ENCODE measurements around the gene GLO1.

Gene GLO1

GRCh38 chr6:38638941-38639497 lies 63.9 kb downstream of the GLO1 start:
- peaks cover 5% of the 10 kb centered on the region for H3K36me3 Mint-ChIP-seq (ENCODE audit: low read depth)
- no peaks in the 10 kb centered on the region for H3K9me3 Mint-ChIP-seq
- peaks cover 34% of the 10 kb centered on the region for H3K4me1 Mint-ChIP-seq (ENCODE audit: low read depth)
- no peaks in the 10 kb centered on the region for H3K27me3 Mint-ChIP-seq (ENCODE audit: low read depth)
- peak overlapping the region; percentile 89 for H3K4me3 Mint-ChIP-seq
- peak; percentile 52 for DNase-seq (ENCODE audit: low spot score)
- H3K27ac Mint-ChIP-seq: peak overlapping the region; percentile 81

GRCh38 chr6:38637756-38638155 lies 65.2 kb downstream of the GLO1 start:
- H3K36me3 Mint-ChIP-seq (ENCODE audit: low read depth): peaks cover 5% of the 10 kb centered on the region
- H3K27me3 Mint-ChIP-seq (ENCODE audit: low read depth): no peaks in the 10 kb centered on the region
- H3K4me3 Mint-ChIP-seq: no peak overlapping the region
- H3K27ac Mint-ChIP-seq: no peak overlapping the region
- peaks cover 34% of the 10 kb centered on the region for H3K4me1 Mint-ChIP-seq (ENCODE audit: low read depth)
- no peak for DNase-seq (ENCODE audit: low spot score)
- H3K9me3 Mint-ChIP-seq: no peaks in the 10 kb centered on the region

- DNase-seq (ENCODE audit: low spot score): no peak
Measured at GRCh38 chr6:38636027-38636426, 66.9 kb downstream of the GLO1 start.

GRCh38 chr6:38634518-38634917 lies 68.4 kb downstream of the GLO1 start:
- no peaks in the 10 kb centered on the region for H3K27me3 Mint-ChIP-seq (ENCODE audit: low read depth)
- no peak overlapping the region for H3K27ac Mint-ChIP-seq
- DNase-seq (ENCODE audit: low spot score): no peak
- no peaks in the 10 kb centered on the region for H3K36me3 Mint-ChIP-seq (ENCODE audit: low read depth)
- no peak overlapping the region for H3K4me3 Mint-ChIP-seq
- peaks cover 4% of the 10 kb centered on the region for H3K9me3 Mint-ChIP-seq
- H3K4me1 Mint-ChIP-seq (ENCODE audit: low read depth): peaks cover 28% of the 10 kb centered on the region

More at GRCh38 chr6:38636027-38636426, 66.9 kb downstream of the GLO1 start:
- no peaks in the 10 kb centered on the region for H3K36me3 Mint-ChIP-seq (ENCODE audit: low read depth)
- no peaks in the 10 kb centered on the region for H3K27me3 Mint-ChIP-seq (ENCODE audit: low read depth)
- H3K4me1 Mint-ChIP-seq (ENCODE audit: low read depth): peaks cover 32% of the 10 kb centered on the region
- H3K9me3 Mint-ChIP-seq: peaks cover 4% of the 10 kb centered on the region
- H3K27ac Mint-ChIP-seq: no peak overlapping the region
- H3K4me3 Mint-ChIP-seq: no peak overlapping the region

GRCh38 chr6:38632490-38632889 lies 70.5 kb downstream of the GLO1 start:
- no peaks in the 10 kb centered on the region for H3K27me3 Mint-ChIP-seq (ENCODE audit: low read depth)
- H3K9me3 Mint-ChIP-seq: peaks cover 4% of the 10 kb centered on the region
- H3K27ac Mint-ChIP-seq: no peak overlapping the region
- DNase-seq (ENCODE audit: low spot score): no peak
- no peaks in the 10 kb centered on the region for H3K36me3 Mint-ChIP-seq (ENCODE audit: low read depth)
- no peak overlapping the region for H3K4me3 Mint-ChIP-seq
- peaks cover 16% of the 10 kb centered on the region for H3K4me1 Mint-ChIP-seq (ENCODE audit: low read depth)

GRCh38 chr6:38631186-38631783 lies 71.7 kb downstream of the GLO1 start:
- H3K9me3 Mint-ChIP-seq: peaks cover 4% of the 10 kb centered on the region
- H3K27ac Mint-ChIP-seq: no peak overlapping the region
- no peak overlapping the region for H3K4me3 Mint-ChIP-seq
- DNase-seq (ENCODE audit: low spot score): no peak
- no peaks in the 10 kb centered on the region for H3K36me3 Mint-ChIP-seq (ENCODE audit: low read depth)
- no peaks in the 10 kb centered on the region for H3K27me3 Mint-ChIP-seq (ENCODE audit: low read depth)
- peaks cover 8% of the 10 kb centered on the region for H3K4me1 Mint-ChIP-seq (ENCODE audit: low read depth)
